Measurements from ENCODE around the gene ANP32D.
A peak's percentile ranks its signal among the peaks of the same experiment; 100 is the strongest.
"Not testable (repeated sequence)": the region's sequence is repeated elsewhere in the genome, so short reads cannot be mapped to it uniquely, and the experiment has no call there.

ANP32D gene

GRCh38 chr12:48482198-48482597 is 9.8 kb downstream of the ANP32D start, which contains the start of gene C12orf54:
Gene C12orf54, plus strand, starts transcription at chr12:48482498. Its CDS starts 799 bp downstream, at chr12:48483297.
- no peak for DNase-seq (ENCODE audit: low spot score)
- TF ChIP-seq, protein P1, sequence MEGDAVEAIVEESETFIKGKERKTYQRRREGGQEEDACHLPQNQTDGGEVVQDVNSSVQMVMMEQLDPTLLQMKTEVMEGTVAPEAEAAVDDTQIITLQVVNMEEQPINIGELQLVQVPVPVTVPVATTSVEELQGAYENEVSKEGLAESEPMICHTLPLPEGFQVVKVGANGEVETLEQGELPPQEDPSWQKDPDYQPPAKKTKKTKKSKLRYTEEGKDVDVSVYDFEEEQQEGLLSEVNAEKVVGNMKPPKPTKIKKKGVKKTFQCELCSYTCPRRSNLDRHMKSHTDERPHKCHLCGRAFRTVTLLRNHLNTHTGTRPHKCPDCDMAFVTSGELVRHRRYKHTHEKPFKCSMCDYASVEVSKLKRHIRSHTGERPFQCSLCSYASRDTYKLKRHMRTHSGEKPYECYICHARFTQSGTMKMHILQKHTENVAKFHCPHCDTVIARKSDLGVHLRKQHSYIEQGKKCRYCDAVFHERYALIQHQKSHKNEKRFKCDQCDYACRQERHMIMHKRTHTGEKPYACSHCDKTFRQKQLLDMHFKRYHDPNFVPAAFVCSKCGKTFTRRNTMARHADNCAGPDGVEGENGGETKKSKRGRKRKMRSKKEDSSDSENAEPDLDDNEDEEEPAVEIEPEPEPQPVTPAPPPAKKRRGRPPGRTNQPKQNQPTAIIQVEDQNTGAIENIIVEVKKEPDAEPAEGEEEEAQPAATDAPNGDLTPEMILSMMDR (IDR thresholded peaks at IDR 0.05; ENCODE audit: extremely low read depth, missing control alignments): no peak

DNA sequence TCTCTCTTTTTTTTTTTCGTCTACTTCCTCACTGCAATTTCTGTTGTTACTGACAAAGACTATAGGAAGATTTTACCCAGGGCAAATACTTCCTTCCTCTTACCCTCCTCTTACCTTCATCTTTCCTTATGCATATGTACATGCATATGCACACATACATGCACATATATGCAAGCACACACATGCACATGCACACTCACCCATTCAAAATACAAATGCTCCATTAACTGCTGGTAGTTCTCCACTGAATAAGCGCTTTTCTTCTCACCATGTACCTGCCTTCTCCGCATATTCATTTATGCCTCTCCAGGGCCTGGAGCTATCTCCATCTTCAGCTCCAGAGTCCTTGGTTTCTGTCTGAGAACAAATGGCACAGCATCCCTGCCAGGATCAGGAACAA is 10.6 kb downstream of the ANP32D start:
- TF ChIP-seq, protein P1 (IDR thresholded peaks at IDR 0.05; ENCODE audit: extremely low read depth, missing control alignments): no peak

GRCh38 chr12:48486261-48486660 is 13.9 kb downstream of the ANP32D start:
- DNase-seq (ENCODE audit: low spot score): no peak
- TF ChIP-seq, protein P1 (IDR thresholded peaks at IDR 0.05; ENCODE audit: extremely low read depth, missing control alignments): no peak

More for the DNA sequence above, 10.6 kb downstream of the ANP32D start:
- no peak for DNase-seq (ENCODE audit: low spot score)

DNA sequence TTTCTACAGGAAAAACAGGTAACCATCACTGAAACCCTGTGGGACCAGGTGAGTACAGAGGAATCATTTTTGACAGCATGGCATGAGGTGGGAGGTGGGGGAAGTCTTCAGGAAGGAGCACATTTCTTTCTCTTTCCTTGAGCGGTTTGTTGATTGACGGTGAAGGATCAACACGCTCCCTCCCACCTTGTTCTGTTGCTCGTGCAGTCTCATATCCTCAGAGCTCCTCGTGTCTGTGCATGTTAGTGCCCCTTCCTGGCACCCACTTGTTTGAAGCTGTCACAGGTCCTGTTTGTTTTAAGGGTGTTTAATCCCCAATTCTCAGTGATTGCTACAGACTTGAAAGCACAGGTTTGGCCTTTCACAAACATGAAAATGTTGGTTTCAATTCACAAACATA is 14.3 kb downstream of the ANP32D start:
- TF ChIP-seq, protein P1 (IDR thresholded peaks at IDR 0.05; ENCODE audit: extremely low read depth, missing control alignments): no peak
- DNase-seq (ENCODE audit: low spot score): no peak

DNA sequence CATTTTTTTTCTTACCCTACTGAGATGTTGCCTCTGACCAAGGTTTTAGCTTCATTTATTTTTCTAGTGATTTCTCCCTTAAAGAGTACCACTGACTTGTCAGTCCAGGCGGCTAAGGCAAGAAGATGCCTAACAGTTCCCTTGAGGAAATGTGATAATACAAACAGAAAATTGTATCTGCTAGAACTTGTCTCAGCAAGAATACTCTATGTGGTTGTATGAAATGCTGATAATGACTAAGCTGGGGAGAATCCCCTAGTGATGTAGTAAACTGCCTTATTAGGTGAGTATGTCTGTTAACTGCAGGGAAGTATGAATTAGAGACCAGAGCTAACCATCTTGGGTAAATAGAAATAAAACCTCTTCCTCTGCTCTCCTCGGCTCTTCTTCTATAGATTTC is 16.7 kb downstream of the ANP32D start:
- DNase-seq (ENCODE audit: low spot score): peak; percentile 67
- TF ChIP-seq, protein P1 (IDR thresholded peaks at IDR 0.05; ENCODE audit: extremely low read depth, missing control alignments): no peak

DNA sequence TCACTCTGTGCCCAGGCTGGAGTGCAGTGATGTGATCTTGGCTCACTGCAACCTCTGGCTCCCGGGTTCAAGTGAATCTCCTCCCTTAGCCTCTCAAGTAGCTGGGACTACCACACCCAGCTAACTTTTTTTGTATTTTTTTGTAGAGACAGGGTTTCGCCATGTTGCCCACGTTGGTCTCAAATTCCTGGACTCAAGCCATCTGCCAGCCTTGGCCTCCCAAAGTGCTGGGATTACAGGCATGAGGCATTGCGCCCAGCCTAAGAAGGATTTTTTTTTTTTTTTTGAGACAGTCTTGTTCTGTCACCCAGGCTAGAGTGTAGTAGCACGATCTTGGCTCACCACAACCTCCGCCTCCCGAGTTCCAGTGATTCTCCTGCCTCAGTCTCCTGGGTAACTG is 17.1 kb downstream of the ANP32D start:
- not testable (repeated sequence) for DNase-seq (ENCODE audit: low spot score)

DNA sequence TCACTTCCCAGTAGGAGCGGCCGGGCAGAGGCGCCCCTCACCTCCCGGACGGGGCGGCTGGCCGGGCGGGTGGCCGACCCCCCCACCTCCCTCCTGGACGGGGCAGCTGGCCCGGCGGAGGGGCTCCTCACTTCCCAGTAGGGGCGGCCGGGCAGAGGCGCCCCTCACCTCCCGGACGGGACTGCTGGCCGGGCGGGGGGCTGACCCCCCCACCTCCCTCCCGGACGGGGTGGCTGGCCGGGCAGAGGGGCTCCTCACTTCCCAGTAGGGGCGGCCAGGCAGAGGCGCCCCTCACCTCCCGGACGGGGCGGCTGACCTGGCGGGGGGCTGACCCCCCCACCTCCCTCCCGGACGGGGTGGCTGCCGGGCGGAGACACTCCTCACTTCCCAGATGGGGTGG is 27.9 kb downstream of the ANP32D start:
- not testable (repeated sequence) for DNase-seq (ENCODE audit: low spot score)

DNA sequence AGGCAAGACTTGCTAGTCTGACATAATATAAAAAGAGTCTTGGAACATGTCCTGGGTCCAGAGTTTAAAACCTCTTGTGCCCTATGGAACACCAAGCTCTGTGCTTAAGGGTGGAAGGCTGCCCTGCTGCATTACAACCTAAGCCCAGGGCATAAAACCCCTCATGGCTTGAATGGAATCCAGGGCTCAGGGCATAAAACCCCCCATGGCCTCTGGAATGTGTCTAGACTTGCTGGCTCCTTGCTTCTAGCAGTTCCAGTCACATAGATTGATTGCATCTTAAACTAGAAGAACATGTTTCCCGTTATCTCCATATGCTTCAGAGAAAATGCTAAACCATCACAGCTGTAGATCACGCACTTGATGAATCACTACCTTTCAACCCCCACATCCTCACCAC is 34.5 kb downstream of the ANP32D start:
- DNase-seq (ENCODE audit: low spot score): not testable (repeated sequence)

DNA sequence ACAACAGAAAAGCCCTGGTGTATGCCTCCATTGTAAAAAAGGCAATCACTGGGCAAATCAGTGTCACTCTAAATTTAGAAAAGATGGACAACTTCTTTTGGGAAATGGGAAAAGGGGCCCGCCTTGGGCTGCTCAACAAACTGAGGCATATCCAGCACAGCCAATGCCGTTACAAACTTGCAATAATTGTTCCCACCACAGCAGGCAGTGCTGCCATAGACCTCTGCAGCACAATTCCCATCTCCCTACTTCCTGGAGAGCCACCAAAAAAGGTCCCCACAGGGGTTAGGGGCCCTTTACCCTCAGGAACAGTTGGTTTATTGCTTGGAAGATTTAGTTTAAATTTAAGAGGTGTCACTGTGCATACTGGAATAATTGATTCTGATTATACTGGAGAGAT is 36.6 kb downstream of the ANP32D start:
- no peak for DNase-seq (ENCODE audit: low spot score)
- TF ChIP-seq, protein P1 (IDR thresholded peaks at IDR 0.05; ENCODE audit: extremely low read depth, missing control alignments): no peak

All from GM20000 (cell line).